SK-N-SH treated with all-trans-retinoic acid at 6 μM for 48 hours (cell line): ENCODE measurements around the gene ALK.

Experiments
- ATAC-seq: fragments of 200-7000 bp; cut with Tn5 transposase; 3 replicates; pipeline ENCODE4 v1.9.1; 2020; ENCODE audit warnings: mild to moderate bottlenecking, moderate library complexity
- ARNTL ChIP-seq: fragments of 450-650 bp; formaldehyde crosslinking; IDR thresholded peaks from 2 replicates; pipeline ENCODE4 v1.5.0; 2020; ENCODE audit warnings: low read depth, mild to moderate bottlenecking, moderate library complexity, borderline replicate concordance
- BACH2 ChIP-seq: fragments of 250-450 bp; sonication (Bioruptor Pico); IDR thresholded peaks from 2 replicates; pipeline ENCODE4 v1.9.0; 2021; ENCODE audit warnings: mild to moderate bottlenecking, borderline replicate concordance
- CREB5 ChIP-seq: fragments of 250-450 bp; sonication (Bioruptor Pico); IDR thresholded peaks from 2 replicates; pipeline ENCODE4 v1.5.1; 2020; ENCODE audit warnings: low read depth, mild to moderate bottlenecking, moderate library complexity
- CSDC2 ChIP-seq: fragments of 250-450 bp; sonication (Bioruptor Pico); IDR thresholded peaks from 2 replicates; pipeline ENCODE4 v1.5.0; 2020; ENCODE audit warnings: mild to moderate bottlenecking, moderate library complexity
- CSRNP3 ChIP-seq: fragments of 250-450 bp; sonication (Bioruptor Pico); IDR thresholded peaks from 2 replicates; pipeline ENCODE4 v1.5.1; 2021; ENCODE audit warnings: mild to moderate bottlenecking, moderate library complexity
- ESRRG ChIP-seq: fragments of 250-450 bp; sonication (Bioruptor Pico); IDR thresholded peaks from 2 replicates; pipeline ENCODE4 v1.6.1; 2021; ENCODE audit warnings: mild to moderate bottlenecking
- GLIS3 ChIP-seq: fragments of 250-450 bp; sonication (Bioruptor Pico); IDR thresholded peaks from 2 replicates; pipeline ENCODE4 v1.5.0; 2020; ENCODE audit warnings: mild to moderate bottlenecking, moderate library complexity
- ISL1 ChIP-seq: fragments of 250-450 bp; sonication (Bioruptor Pico); IDR thresholded peaks from 2 replicates; pipeline ENCODE4 v2.1.2; 2022; ENCODE audit warnings: mild to moderate bottlenecking, moderate library complexity
- OSR1 ChIP-seq: fragments of 250-450 bp; sonication (Bioruptor Pico); IDR thresholded peaks from 2 replicates; pipeline ENCODE4 v1.8.0; 2022; ENCODE audit warnings: moderate library complexity, mild to moderate bottlenecking, inconsistent platforms
- PATZ1 ChIP-seq: fragments of 250-450 bp; sonication (Bioruptor Pico); IDR thresholded peaks from 2 replicates; pipeline ENCODE4 v1.8.0; 2020; ENCODE audit warnings: mild to moderate bottlenecking, moderate library complexity, borderline replicate concordance
- POU6F1 ChIP-seq: fragments of 250-450 bp; sonication (Bioruptor Pico); IDR thresholded peaks from 2 replicates; pipeline ENCODE4 v1.8.0; 2021; ENCODE audit warnings: low read depth, mild to moderate bottlenecking, moderate library complexity, borderline replicate concordance
- PPARA ChIP-seq: fragments of 250-450 bp; sonication (Bioruptor Pico); IDR thresholded peaks from 2 replicates; pipeline ENCODE4 v1.5.0; 2020; ENCODE audit warnings: mild to moderate bottlenecking, borderline replicate concordance
- RARB ChIP-seq: fragments of 250-450 bp; sonication (Bioruptor Pico); IDR thresholded peaks from 2 replicates; pipeline ENCODE4 v1.8.0; 2021; ENCODE audit warnings: mild to moderate bottlenecking, moderate library complexity
- SNAI2 ChIP-seq: fragments of 250-450 bp; sonication (Bioruptor Pico); IDR thresholded peaks from 2 replicates; pipeline ENCODE4 v1.5.0; 2020; ENCODE audit warnings: mild to moderate bottlenecking, moderate library complexity
- TCF4 ChIP-seq: fragments of 250-450 bp; sonication (Bioruptor Pico); IDR thresholded peaks from 2 replicates; pipeline ENCODE4 v1.8.0; 2021; ENCODE audit warnings: mild to moderate bottlenecking, moderate library complexity, borderline replicate concordance
- TOX ChIP-seq: fragments of 250-450 bp; sonication (Bioruptor Pico); IDR thresholded peaks from 2 replicates; pipeline ENCODE4 v1.8.0; 2021; ENCODE audit warnings: mild to moderate bottlenecking, moderate library complexity, borderline replicate concordance
- TSHZ2 ChIP-seq: fragments of 250-450 bp; sonication (Bioruptor Pico); IDR thresholded peaks from 2 replicates; pipeline ENCODE4 v1.5.0; 2020; ENCODE audit warnings: mild to moderate bottlenecking, moderate library complexity
- ZC3H10 ChIP-seq: fragments of 250-450 bp; sonication (Bioruptor Pico); IDR thresholded peaks from 2 replicates; pipeline ENCODE4 v1.5.1; 2021; ENCODE audit warnings: mild to moderate bottlenecking, moderate library complexity
- ZFP3 ChIP-seq: fragments of 250-450 bp; sonication (Bioruptor Pico); IDR thresholded peaks from 2 replicates; pipeline ENCODE4 v1.5.0; 2020; ENCODE audit warnings: mild to moderate bottlenecking, moderate library complexity
- ZFP30 ChIP-seq: fragments of 450-650 bp; formaldehyde crosslinking; IDR thresholded peaks from 2 replicates; pipeline ENCODE4 v1.5.0; 2022; ENCODE audit warnings: mild to moderate bottlenecking, moderate library complexity
- ZNF565 ChIP-seq: fragments of 450-650 bp; formaldehyde crosslinking; conservative IDR thresholded peaks from 2 replicates; pipeline ENCODE4 v1.5.0; 2020; ENCODE audit warnings: low read depth, mild to moderate bottlenecking, moderate library complexity
- ZNF70 ChIP-seq: fragments of 450-650 bp; formaldehyde crosslinking; IDR thresholded peaks from 2 replicates; pipeline ENCODE4 v1.5.0; 2020; ENCODE audit warnings: mild to moderate bottlenecking, moderate library complexity

Gene ALK

GRCh38 chr2:29496198-29496597, 425.2 kb downstream of the ALK start:
- TF ChIP-seq ZFP30 (no peak), PPARA (CRISPR knock-in tag) (no peak), GLIS3 (CRISPR knock-in tag) (no peak), PATZ1 (CRISPR knock-in tag) (no peak), TOX (CRISPR knock-in tag) (no peak), OSR1 (CRISPR knock-in tag) (no peak), ZC3H10 (CRISPR knock-in tag) (no peak), ARNTL (no peak), ZFP3 (CRISPR knock-in tag) (no peak), ZNF70 (CRISPR knock-in tag) (no peak), CSRNP3 (CRISPR knock-in tag) (no peak), TSHZ2 (CRISPR knock-in tag) (no peak), BACH2 (no peak), RARB (CRISPR knock-in tag) (no peak), ZNF565 (CRISPR knock-in tag) (no peak), SNAI2 (no peak), CREB5 (CRISPR knock-in tag) (no peak), POU6F1 (CRISPR knock-in tag) (no peak), CSDC2 (CRISPR knock-in tag) (no peak), ISL1 (CRISPR knock-in tag) (no peak)
- no peak for ATAC-seq

DNA sequence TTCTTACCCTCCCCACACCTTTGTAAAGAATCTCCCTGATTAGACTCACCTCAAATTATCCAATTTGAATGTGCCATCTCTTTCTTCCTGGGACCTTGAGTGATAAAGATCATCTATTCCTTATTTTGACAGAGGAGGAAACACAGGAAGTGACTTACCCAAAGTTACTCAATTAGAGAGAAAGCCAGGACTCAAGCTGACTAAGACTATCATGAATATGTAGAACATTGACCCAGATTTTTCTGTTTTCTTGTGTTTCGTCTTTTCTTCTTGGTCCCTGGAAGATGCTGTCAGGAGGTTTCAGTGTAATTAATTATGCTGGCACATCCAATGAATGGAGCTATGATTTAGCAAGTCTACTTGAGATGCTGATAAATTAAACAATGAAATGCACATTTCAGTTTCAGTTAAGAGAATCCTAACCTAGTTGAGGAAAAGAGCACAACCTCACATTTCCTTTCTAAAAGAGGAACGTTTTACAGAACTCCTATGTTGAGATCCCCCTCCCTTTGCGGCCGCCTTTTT, 425.8 kb downstream of the ALK start:
- ATAC-seq: no peak
- no peak for TF ChIP-seq GLIS3 (CRISPR knock-in tag)
- TF ChIP-seq ESRRG: no peak
- TF ChIP-seq POU6F1 (CRISPR knock-in tag): no peak
- TF ChIP-seq PATZ1 (CRISPR knock-in tag): no peak
- no peak for TF ChIP-seq CREB5 (CRISPR knock-in tag)
- TF ChIP-seq TCF4: no peak
